HepG2 (cell line): ENCODE data around the gene PRR33. TPM values are rescaled to one million over a fixed set of nuclear protein-coding genes. Genes with fewer than 3 reads are reported as not detected.
A peak's percentile ranks its signal among the peaks of the same experiment; 100 is the strongest.

Experiments
- CEBPG ChIP-seq: IDR thresholded peaks from 2 replicates; pipeline ENCODE4 v1.6.1; 2016
- HDAC6 ChIP-seq: fragments of 200-600 bp; sonication (generic); IDR thresholded peaks from 2 replicates; pipeline ENCODE4 v1.7.0; 2017; ENCODE audit warnings: mild to moderate bottlenecking, antibody characterized with exemption, low read length, low read depth
- HOXA9 ChIP-seq: sonication (generic); formaldehyde crosslinking; IDR thresholded peaks from 2 replicates; pipeline ENCODE4 v1.8.1; 2022; ENCODE audit warnings: missing genetic modification reagents, mild to moderate bottlenecking, moderate library complexity, borderline replicate concordance
- IRF1 ChIP-seq: sonication (generic); formaldehyde crosslinking; IDR thresholded peaks from 2 replicates; pipeline ENCODE4 v1.4.0; 2020; ENCODE audit warnings: low read depth, mild to moderate bottlenecking, missing genetic modification reagents
- KMT2A ChIP-seq: sonication (generic); formaldehyde crosslinking; IDR thresholded peaks from 2 replicates; pipeline ENCODE4 v1.4.0; 2020; ENCODE audit warnings: missing genetic modification reagents
- NONO ChIP-seq, 2 experiments: fragments of 450-650 bp in 1 of 2; sonication (generic) in 1 of 2; formaldehyde crosslinking in 1 of 2; IDR thresholded peaks in 1 of 2; conservative IDR thresholded peaks in 1 of 2; 2 replicates each; pipeline versions ENCODE4 v1.6.1 to v1.8.0; 2017 to 2022; ENCODE audit warnings: mild to moderate bottlenecking in 1 of 2, missing genetic modification reagents in 1 of 2, moderate library complexity in 1 of 2
- RELA ChIP-seq: sonication (generic); formaldehyde crosslinking; IDR thresholded peaks from 2 replicates; pipeline ENCODE4 v1.4.0; 2020; ENCODE audit warnings: missing genetic modification reagents
- SATB2 ChIP-seq: sonication (generic); formaldehyde crosslinking; IDR thresholded peaks from 2 replicates; pipeline ENCODE4 v1.5.0; 2020; ENCODE audit warnings: missing genetic modification reagents
- SIX4 ChIP-seq: sonication (generic); formaldehyde crosslinking; IDR thresholded peaks from 2 replicates; pipeline ENCODE4 v1.4.0; 2020; ENCODE audit warnings: missing genetic modification reagents
- SP1 ChIP-seq, 2 experiments: fragments of 450-650 bp in 1 of 2; sonication (generic) in 1 of 2; formaldehyde crosslinking in 1 of 2; IDR thresholded peaks; 2 replicates each; pipeline versions ENCODE4 v1.4.0 to v1.6.1; 2016 to 2020; ENCODE audit warnings: missing genetic modification reagents in 1 of 2
- SUZ12 ChIP-seq: fragments of 150-350 bp; IDR thresholded peaks from 2 replicates; pipeline ENCODE4 v1.6.1; 2014; ENCODE audit warnings: low read depth, low read length
- THAP8 ChIP-seq: sonication (generic); formaldehyde crosslinking; IDR thresholded peaks from 2 replicates; pipeline ENCODE4 v1.5.1; 2020; ENCODE audit warnings: missing genetic modification reagents, mild to moderate bottlenecking, borderline replicate concordance
- ZBTB37 ChIP-seq: sonication (generic); formaldehyde crosslinking; IDR thresholded peaks from 2 replicates; pipeline ENCODE4 v1.4.0; 2020; ENCODE audit warnings: mild to moderate bottlenecking, missing genetic modification reagents
- ZFP41 ChIP-seq: sonication (generic); formaldehyde crosslinking; IDR thresholded peaks from 2 replicates; pipeline ENCODE4 v1.4.0; 2020; ENCODE audit warnings: mild to moderate bottlenecking, missing genetic modification reagents, borderline replicate concordance
- ZNF33B ChIP-seq: sonication (generic); formaldehyde crosslinking; IDR thresholded peaks from 2 replicates; pipeline ENCODE4 v1.5.1; 2020; ENCODE audit warnings: mild to moderate bottlenecking, missing genetic modification reagents
- polyA plus RNA-seq, 8 experiments: library from polyadenylated mRNA; depleted of rRNA in 3 of 8; stranded (reverse) in 7 of 8; unstranded in 1 of 8; fragments of >200 nt; fragmentation: Illumina TruSeq in 4 of 8; extraction: Trizol in 4 of 8; gene quantifications; 2 replicates each; pipeline versions ENCODE4 v1.2.1 to v1.2.3, GENCODE V29; 2011 to 2016; ENCODE audit warnings: low read depth in 4 of 8, missing spikeins in 1 of 8, mixed read lengths in 1 of 8; ENCODE audit not compliant: insufficient read depth in 1 of 8
- total RNA-seq, 5 experiments: library from RNA; depleted of rRNA; stranded (reverse); fragments of >200 nt; fragmentation: Illumina TruSeq; extraction: Trizol; gene quantifications; 2 replicates each; pipeline ENCODE4 v1.2.3, GENCODE V29; 2016; ENCODE audit warnings: low read depth in 1 of 5
- TF ChIP-seq, protein P1 (sequence below), 2 experiments: sonication (generic) in 1 of 2; formaldehyde crosslinking in 1 of 2; IDR thresholded peaks; 2 replicates each; pipeline versions ENCODE4 v1.6.1 to v1.9.0; 2014 to 2022; ENCODE audit warnings: antibody characterized with exemption in 1 of 2, borderline replicate concordance in 1 of 2, inconsistent platforms in 1 of 2, low read depth in 1 of 2, missing genetic modification reagents in 1 of 2
- TF ChIP-seq, protein P2 (sequence below): sonication (generic); formaldehyde crosslinking; IDR thresholded peaks from 2 replicates; pipeline ENCODE4 v1.4.0; 2020; ENCODE audit warnings: mild to moderate bottlenecking, missing genetic modification reagents

Gene PRR33
- total and polyA plus RNA-seq, 2 of the 13 experiments (the other 11 are each of a cell fraction or from before 2014, with no cell fraction given): not detected

DNA sequence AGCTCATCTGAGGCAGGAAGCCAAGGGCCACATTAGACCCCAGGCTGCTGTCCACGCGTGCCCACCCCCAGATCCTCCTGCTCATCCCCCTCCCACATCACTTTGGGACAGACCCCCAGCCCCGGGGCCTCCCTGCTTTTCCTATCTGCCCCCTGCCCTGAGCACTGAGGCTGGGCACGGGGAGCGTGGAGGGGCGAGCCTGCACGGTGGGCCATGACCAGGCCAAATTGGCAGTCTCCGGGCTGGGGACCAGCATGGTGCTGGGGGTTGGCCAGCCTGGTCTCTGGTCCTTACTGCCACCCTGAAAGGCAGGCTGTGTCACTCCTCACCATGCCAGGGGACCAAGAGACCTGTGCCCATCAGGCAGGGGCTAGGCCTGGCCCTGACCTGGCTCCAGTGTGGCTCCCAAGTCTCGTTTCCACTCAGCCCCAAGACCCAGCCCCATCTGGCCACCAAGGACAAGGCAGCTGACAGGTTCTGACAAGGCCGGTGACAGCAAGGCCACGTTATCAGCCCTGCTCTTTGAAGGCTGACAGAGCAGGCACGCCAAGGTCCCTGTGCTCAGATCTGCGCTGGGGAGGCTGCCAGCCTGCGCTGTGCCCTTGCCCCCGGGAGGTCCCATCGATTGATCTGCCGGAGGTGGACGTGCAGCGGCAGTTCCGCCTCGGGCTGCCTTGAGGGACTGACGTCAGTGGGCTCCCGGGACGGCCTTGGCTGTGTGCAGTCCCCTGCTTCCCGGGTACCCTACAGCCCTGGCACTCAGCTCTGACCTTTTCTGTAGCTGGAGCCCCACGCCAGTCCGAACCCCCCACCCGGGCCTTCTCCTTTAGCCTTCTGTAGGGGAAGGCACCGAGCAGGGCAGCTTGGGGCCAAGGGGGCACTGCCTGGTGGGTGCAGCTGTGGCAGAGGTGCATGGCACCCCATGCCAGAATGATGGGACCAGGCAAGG, 49.3 kb downstream of the PRR33 start (continued):
- TF ChIP-seq, protein P1, sequence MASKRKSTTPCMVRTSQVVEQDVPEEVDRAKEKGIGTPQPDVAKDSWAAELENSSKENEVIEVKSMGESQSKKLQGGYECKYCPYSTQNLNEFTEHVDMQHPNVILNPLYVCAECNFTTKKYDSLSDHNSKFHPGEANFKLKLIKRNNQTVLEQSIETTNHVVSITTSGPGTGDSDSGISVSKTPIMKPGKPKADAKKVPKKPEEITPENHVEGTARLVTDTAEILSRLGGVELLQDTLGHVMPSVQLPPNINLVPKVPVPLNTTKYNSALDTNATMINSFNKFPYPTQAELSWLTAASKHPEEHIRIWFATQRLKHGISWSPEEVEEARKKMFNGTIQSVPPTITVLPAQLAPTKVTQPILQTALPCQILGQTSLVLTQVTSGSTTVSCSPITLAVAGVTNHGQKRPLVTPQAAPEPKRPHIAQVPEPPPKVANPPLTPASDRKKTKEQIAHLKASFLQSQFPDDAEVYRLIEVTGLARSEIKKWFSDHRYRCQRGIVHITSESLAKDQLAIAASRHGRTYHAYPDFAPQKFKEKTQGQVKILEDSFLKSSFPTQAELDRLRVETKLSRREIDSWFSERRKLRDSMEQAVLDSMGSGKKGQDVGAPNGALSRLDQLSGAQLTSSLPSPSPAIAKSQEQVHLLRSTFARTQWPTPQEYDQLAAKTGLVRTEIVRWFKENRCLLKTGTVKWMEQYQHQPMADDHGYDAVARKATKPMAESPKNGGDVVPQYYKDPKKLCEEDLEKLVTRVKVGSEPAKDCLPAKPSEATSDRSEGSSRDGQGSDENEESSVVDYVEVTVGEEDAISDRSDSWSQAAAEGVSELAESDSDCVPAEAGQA (IDR thresholded peaks at IDR 0.05; ENCODE audit: low read depth): peak; percentile 61; the same call in 1 of the 2 replicates
- TF ChIP-seq, protein P1 (CRISPR knock-in tag; IDR thresholded peaks at IDR 0.05; ENCODE audit: borderline replicate concordance): no peak
- TF ChIP-seq ZNF33B: 0 out of 2 replicates have a peak, but pooled peaks have one; percentile 56
- TF ChIP-seq THAP8 (CRISPR knock-in tag): no peak
- no peak for TF ChIP-seq HOXA9 (CRISPR knock-in tag)
- TF ChIP-seq RELA (CRISPR knock-in tag): peak; percentile 76; the same call in 1 of the 2 replicates
- no peak for TF ChIP-seq NONO (IDR thresholded peaks at IDR 0.05)
- TF ChIP-seq NONO (CRISPR knock-in tag; conservative IDR thresholded peaks at IDR 0.05): peak; percentile 82
- TF ChIP-seq SP1 (IDR thresholded peaks at IDR 0.05): no peak
- peak; percentile 56 for TF ChIP-seq SP1 (CRISPR knock-in tag; IDR thresholded peaks at IDR 0.05)
- TF ChIP-seq KMT2A (CRISPR knock-in tag): peak; percentile 64; the same call in 1 of the 2 replicates
- no peak for TF ChIP-seq SUZ12
- no peak; the same call in 1 of the 2 replicates for TF ChIP-seq ZFP41 (CRISPR knock-in tag)
- TF ChIP-seq, protein P2, sequence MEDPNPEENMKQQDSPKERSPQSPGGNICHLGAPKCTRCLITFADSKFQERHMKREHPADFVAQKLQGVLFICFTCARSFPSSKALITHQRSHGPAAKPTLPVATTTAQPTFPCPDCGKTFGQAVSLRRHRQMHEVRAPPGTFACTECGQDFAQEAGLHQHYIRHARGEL (CRISPR knock-in tag): no peak
- peak; percentile 45 for TF ChIP-seq CEBPG (CRISPR knock-in tag)
- TF ChIP-seq HDAC6: no peak
- no peak for TF ChIP-seq SATB2 (CRISPR knock-in tag)
- TF ChIP-seq SIX4 (CRISPR knock-in tag): no peak
- TF ChIP-seq ZBTB37: no peak
- no peak for TF ChIP-seq IRF1 (CRISPR knock-in tag)
